NOMO-1 treated with dmso at 0.1 percent for 144 hours (cell line): Measurements from ENCODE around the gene SULT2A1.
"Not testable (repeated sequence)": the region's sequence is repeated elsewhere in the genome, so short reads cannot be mapped to it uniquely, and the experiment has no call there.

Experiments
- DNase-seq: peaks from one replicate; lab custom pipeline; 2025; ENCODE audit not compliant: unreplicated experiment; lab: John Stamatoyannopoulos, UW

SULT2A1 gene

DNA sequence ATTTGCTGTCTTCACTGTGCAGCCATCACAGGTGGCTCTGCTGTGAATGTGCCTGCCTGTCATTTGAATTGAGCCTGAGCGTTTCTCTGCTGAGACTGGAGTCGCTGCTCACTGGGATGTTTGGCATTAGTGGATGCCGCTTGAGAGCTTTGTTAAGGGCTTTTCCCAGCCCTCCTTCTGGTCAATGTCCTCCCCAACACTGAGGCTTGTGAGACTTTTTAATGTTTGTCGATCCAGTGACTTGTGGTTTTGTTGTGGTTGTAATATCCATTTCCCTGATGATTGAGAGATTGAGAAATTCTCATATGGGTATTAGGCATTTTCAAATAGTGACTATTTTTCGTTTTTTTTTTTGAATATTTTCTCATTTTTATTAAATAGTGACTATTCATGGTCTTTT, 24.5 kb downstream of the SULT2A1 start:
- no peak for DNase-seq

DNA sequence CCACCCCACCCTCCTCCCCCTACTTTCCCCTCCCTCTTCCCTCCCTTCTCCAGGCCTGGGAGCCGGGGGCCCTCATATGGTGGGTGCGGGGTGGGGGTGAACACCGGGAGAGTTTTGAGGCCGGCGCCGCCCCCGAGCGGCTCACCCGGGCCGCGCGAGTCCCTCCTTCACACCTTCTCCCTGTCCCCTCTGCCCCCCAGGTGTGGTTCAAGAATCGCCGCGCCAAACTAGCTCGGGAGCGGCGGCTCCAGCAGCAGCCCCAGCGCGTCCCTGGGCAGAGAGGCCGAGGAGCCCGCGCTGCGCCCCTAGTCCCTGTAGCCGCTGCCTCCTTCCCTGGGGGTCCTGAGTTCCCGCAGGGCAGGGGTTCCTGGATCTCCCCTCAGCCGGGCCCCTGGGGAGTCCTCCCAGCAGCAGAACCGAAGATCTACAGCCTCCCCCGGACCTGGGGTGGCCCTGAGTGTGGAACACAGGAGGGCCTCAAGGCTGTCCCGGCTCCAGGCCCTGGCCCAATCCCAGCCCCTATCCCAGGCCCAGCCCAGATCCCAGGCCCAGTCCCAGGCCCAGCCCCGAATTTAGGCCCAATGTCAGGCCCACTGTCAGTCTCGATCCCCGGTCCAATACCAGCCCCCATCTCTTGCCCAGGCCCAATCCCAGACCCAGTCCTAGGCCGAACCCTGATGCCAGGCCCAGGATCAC, 25.4 kb downstream of the SULT2A1 start:
- no peak for DNase-seq

GRCh38 chr19:47859838-47860237, 26.3 kb downstream of the SULT2A1 start:
- DNase-seq, result not testable (repeated sequence)

DNA sequence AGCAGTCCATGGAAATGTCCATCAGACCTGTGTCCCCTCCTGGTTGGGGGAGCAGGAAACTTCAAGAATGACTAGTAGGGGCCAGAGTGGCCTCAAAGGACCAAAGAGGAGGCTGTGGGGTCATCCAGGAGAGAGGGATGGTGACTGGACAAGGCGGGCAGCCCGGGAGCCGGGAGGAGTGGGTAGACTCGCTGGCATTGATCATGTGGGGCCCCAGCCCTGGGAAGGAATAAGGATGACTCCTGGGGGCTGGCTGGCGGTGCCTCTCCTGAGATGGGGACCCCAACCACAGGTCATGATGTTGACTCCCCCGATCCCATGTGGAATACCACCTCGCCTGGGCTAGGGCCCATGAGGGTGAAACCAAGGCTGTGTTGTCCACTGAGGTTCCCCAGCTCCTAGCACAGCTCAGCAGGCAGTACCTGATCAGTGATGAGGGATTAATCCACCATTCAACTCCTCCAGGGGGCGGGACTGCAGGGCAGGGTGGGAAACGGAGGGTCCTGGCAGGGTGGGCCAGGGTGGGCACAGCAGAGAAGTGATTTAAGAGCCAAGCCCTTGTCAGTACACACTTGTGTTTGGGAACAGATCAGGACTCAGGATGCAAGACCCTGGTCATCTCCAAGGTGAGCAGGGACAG, 27.3 kb downstream of the SULT2A1 start, which contains the start of gene TPRX2:
Gene TPRX2, plus strand, starts transcription at position 590 of the 640 bp plus-strand sequence. Its CDS starts 12 bp downstream, at position 602.
- not testable (repeated sequence) for DNase-seq

- DNase-seq, result not testable (repeated sequence)
These were observed 27.9 kb downstream of the SULT2A1 start for GRCh38 chr19:47858231-47858630.

DNA sequence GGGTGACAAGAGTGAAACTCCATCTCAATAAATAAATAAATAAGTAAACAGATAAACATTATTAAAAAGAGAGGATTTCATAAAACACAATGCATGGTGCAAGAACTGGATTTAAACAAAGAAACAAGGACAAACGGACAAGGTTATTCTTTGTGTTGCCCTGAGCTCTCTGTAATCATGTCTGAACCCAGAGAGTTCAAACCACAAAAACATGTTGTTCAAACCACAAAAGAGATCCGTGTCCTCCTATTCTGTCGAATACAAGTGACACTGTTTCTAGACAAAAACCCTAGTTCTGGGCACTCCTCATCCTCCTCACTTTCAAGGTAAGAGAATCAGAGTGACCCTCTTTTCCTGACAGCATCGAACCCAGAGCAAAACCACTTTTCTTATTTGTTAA, 31.7 kb downstream of the SULT2A1 start:
- DNase-seq, result no peak

DNA sequence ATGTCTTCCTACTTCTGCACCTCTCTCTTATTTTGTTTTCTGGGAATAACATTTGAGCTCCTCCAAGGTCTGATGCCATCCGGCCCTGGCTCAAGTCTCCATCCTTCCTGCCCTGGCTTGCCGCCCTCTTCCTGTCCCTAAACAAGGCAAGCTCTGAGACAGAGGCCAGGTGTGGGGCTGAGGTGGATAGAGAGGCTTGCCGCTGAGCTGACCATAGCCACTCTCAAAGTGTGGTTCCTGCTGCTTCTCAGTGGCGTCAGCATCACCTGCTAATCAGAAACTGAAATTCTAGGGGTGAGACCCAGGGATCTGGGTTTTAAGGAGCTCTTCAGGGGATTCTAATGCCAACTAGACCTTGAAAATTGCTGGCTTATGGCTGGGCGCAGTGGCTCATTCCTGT, 33.1 kb downstream of the SULT2A1 start:
- no peak for DNase-seq

GRCh38 chr19:47848823-47849473, 37.2 kb downstream of the SULT2A1 start:
- DNase-seq, result no peak

DNA sequence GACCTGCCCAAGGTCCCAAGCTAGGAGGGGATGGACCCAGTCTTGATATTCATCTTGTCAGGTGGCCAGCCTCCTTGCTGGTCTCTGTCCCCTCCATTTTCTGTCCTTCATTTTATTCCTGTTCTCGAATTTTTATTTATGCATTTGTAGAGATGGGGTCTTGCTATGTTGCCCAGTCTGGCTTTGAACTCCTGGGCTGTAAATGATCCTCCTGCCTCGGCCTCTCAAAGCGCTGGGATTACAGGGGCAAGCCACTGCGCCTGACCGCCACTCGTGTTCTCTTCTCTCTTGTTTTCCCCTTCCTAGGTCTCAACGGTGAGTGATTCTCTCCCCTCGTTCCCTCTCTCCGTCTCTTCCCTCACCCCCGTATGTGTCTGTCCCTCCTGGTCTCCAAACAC, 37.7 kb downstream of the SULT2A1 start:
- DNase-seq, result no peak

DNA sequence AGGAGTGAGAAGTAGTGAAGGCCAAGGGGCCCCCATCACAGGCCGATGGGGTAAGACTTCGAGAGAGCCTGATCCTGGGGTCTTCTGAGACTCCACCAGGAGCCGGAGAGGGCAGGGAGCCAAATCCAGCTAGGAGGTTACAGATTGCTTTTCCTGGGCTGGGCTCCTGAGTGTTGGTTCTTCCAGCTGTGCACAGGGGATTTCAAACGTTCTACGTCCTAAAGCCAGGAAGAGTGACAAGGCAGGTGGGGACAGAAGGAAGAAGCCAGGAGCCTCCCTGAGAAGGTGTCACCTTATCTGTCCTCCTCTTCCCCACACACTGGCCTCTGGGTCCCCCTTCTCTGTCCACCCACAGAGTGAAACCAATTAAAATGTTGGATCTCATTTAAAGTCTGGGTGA, 43.2 kb downstream of the SULT2A1 start:
- DNase-seq, result no peak

- DNase-seq, result no peak
These were observed 46.2 kb downstream of the SULT2A1 start for GRCh38 chr19:47839913-47840312.

- no peak for DNase-seq
These were observed 46.7 kb downstream of the SULT2A1 start for GRCh38 chr19:47839411-47839810.

DNA sequence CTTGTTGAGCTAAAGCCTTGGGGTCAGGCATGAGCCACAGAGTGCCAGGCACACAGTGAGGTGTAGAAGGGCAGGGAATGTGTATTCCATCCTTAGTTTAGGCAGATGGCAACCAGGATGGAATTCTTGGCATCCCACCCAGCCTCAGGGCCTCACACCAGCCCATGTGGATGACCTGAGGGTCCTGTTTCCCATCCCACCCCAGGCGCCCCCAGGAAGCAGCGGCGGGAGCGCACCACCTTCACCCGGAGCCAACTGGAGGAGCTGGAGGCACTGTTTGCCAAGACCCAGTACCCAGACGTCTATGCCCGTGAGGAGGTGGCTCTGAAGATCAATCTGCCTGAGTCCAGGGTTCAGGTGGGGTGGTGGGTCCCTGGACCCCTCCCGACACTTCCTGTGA, 50.1 kb downstream of the SULT2A1 start:
- DNase-seq, result no peak

DNA sequence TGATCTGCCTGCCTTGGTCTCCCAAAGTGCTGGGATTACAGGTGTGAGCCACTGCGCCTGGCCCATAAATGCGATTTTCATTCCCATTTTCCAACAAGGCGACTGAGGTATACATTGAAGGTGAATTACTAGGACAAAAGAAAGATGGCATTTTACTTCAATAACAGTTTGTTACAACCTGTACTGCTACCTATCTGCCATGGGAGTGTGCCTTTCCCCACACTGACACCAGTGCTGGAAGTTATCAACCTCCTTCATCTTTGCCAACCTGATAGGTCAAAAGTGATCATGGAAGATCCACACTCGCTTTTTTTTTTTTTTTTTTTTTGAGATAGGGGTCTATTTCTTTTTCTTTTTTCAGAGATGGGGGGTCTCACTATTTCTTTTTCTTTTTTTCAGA, 53.4 kb downstream of the SULT2A1 start:
- no peak for DNase-seq

DNA sequence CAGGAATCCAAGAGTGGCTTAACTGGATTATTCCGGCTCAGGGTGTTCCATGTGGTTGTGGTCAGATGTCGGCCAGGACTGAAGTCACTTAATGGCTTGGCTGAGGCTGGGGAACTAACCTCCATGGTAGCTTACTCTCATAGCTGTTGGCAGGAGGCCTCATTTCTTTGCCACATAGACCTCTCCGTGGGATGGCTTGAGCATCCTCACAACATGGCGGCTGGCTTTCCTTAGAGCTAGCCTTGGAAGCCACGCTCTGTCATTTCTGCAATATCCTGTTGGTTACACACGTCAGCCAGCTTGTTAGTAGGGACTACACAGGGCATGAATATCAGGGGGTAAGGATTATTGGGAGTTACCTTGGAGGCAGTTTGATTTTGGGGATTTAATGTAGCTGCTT, 59.3 kb downstream of the SULT2A1 start:
- no peak for DNase-seq

DNA sequence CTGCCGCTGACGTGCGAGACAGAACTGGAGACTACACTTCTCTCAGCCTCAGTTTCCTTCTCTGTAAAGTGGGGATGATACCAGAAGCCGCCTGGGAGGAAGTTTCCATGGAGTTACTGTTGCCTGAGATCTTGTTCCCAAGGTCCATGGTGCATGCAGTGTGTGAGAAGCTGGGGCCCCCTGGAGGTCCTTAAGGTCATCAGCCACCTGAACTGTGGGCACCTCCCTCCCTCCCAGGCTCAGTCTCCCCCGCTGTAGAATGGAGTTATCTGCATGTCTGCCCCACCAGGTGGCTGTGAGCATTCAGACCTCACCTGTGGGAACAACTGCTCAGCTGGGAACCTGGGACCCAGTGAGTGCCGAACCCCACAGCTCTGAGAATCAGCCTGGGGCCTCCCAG, 61.7 kb downstream of the SULT2A1 start:
- DNase-seq, result no peak

GRCh38 chr19:47821460-47822020, 64.6 kb downstream of the SULT2A1 start, which contains the start of gene CRX:
CRX (plus strand) TSS chr19:47821937; CDS start chr19:47834444, 12,507 bp downstream.
- DNase-seq, result no peak
